OCI-LY7 (cell line): Measurements from ENCODE around the gene SPATA3. TPM values are rescaled to one million over a fixed set of nuclear protein-coding genes. Genes with fewer than 3 reads are reported as not detected.

Experiments
- BruUV-seq: library from RNA; stranded (reverse); fragments of 400-500 nt; replicated peaks from 2 replicates; lab custom pipeline; 2021; lab: Mats Ljungman, UMichigan
- CTCF ChIA-PET: fragments of 300-600 bp; sonication (Branson Sonifier 250); formaldehyde crosslinking; loops from one replicate; lab custom pipeline; 2022; ENCODE audit warnings: antibody characterized with exemption; ENCODE audit not compliant: unreplicated experiment; lab: Charles Lee
- POLR2A ChIA-PET: fragments of 300-600 bp; sonication (Branson Sonifier 250); formaldehyde crosslinking; loops from one replicate; lab custom pipeline; 2022; ENCODE audit warnings: antibody characterized with exemption; lab: Charles Lee
- DNase-seq: peaks from one replicate; pipeline ENCODE4 v3.0.0-alpha.2; 2015; ENCODE audit warnings: low spot score
- H2AFZ ChIP-seq: fragments of 200-600 bp; sonication (generic), shearing (Covaris generic); 2 replicates; pipeline ENCODE4 v1.6.1; 2014; ENCODE audit warnings: mild to moderate bottlenecking, antibody characterized with exemption, low read length, moderate library complexity
- H3K27ac ChIP-seq: fragments of 200-600 bp; sonication (generic); 2 replicates; pipeline ENCODE4 v1.5.1; 2014; ENCODE audit warnings: mixed run types, low read depth, mild to moderate bottlenecking, moderate library complexity, low read length, inconsistent platforms; ENCODE audit not compliant: poor library complexity, severe bottlenecking
- H3K36me3 ChIP-seq: fragments of 200-600 bp; sonication (generic); 2 replicates; pipeline ENCODE4 v1.6.1; 2014; ENCODE audit warnings: mild to moderate bottlenecking, antibody characterized with exemption, low read length, moderate library complexity, mixed read lengths; ENCODE audit not compliant: insufficient read depth
- H3K4me1 ChIP-seq: fragments of 200-600 bp; sonication (generic); 2 replicates; pipeline ENCODE4 v1.5.1; 2014; ENCODE audit warnings: mild to moderate bottlenecking, low read length; ENCODE audit not compliant: insufficient read depth, poor library complexity, severe bottlenecking
- H3K4me2 ChIP-seq: fragments of 200-600 bp; sonication (generic); 2 replicates; pipeline ENCODE4 v1.6.1; 2014; ENCODE audit warnings: mild to moderate bottlenecking, low read length
- H3K4me3 ChIP-seq: fragments of 200-600 bp; sonication (generic); 2 replicates; pipeline ENCODE4 v1.5.1; 2014; ENCODE audit warnings: mild to moderate bottlenecking, low read depth, low read length; ENCODE audit not compliant: poor library complexity, severe bottlenecking
- H3K79me2 ChIP-seq: fragments of 200-600 bp; sonication (generic); 2 replicates; pipeline ENCODE4 v1.6.1; 2016; ENCODE audit warnings: low read depth, mild to moderate bottlenecking, low read length, moderate library complexity, mixed read lengths; ENCODE audit not compliant: insufficient read depth
- H3K9me2 ChIP-seq: fragments of 200-600 bp; sonication (generic); 2 replicates; pipeline ENCODE4 v1.6.1; 2016; ENCODE audit warnings: mild to moderate bottlenecking, low read length, mixed read lengths; ENCODE audit not compliant: insufficient read depth
- H3K9me3 ChIP-seq: fragments of 200-600 bp; sonication (generic); 2 replicates; pipeline ENCODE4 v1.6.1; 2014; ENCODE audit warnings: mild to moderate bottlenecking, mixed run types, low read length, mixed read lengths
- H4K20me1 ChIP-seq: fragments of 200-600 bp; sonication (generic); 2 replicates; pipeline ENCODE4 v1.6.1; 2014; ENCODE audit warnings: mild to moderate bottlenecking, antibody characterized with exemption, low read length, moderate library complexity, mixed read lengths; ENCODE audit not compliant: insufficient read depth
- EZH2phosphoT487 ChIP-seq: fragments of 200-600 bp; sonication (generic); IDR thresholded peaks from 2 replicates; pipeline ENCODE4 v1.6.1; 2018; ENCODE audit warnings: low read depth, borderline replicate concordance, mild to moderate bottlenecking, mixed run types, antibody characterized with exemption, low read length, moderate library complexity, mixed read lengths
- intact Hi-C: fragments of 100-400 bp; cut with micrococcal nuclease; formaldehyde crosslinking; loops from one replicate; pipeline ENCODE4 v1.10.0; 2022; ENCODE audit not compliant: unreplicated experiment
- total RNA-seq, 2 experiments: library from RNA; depleted of rRNA in 1 of 2; stranded (reverse); fragments of >200 nt in 1 of 2; shearing (Covaris generic) in 1 of 2; gene quantifications; 2 replicates each; pipeline ENCODE4 v1.2.3, GENCODE V29; 2014 to 2022
- TF ChIP-seq, protein P1 (sequence below): fragments of 200-600 bp; sonication (generic); conservative IDR thresholded peaks from 2 replicates; pipeline ENCODE4 v1.5.1; 2014; ENCODE audit warnings: mild to moderate bottlenecking, antibody characterized with exemption, low read length, moderate library complexity, mixed read lengths

The SPATA3 gene
- total RNA-seq, 2 experiments from 2014 or later, result not detected

DNA sequence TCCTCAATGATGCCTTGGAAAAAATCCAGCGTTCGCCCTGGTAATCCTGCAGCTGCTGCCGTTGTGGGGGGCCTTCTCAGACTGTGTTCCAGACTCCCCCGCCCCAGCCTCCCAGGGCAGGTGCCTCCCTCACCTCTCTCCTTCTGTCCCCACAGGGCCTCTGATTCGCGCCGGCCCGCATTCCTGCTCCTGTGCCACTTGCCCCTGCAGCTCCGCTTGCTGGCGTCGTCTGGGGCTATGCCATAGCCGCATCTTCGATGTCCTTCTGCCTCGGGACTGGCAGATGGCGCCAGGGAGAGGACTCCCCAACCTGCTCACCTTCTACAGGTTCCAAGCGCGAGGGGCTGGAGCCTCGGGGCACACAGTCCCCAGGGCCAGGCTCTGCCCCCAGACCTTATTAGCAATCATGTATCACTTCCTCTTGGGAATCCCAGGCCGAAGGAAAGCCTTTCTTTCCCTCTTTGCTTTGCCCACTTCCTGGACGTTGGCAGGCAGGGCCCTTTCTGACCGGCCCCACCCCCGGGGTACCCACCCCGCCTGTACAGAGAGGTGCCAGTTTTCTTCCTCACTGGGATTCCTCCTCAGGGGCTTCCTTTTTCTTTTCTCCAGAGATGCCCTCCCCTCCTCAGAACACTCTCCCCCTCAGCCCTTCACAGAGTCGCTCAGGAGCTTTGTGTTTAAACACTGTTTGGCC, 4.4 kb downstream of the SPATA3 start:
- H3K4me2 ChIP-seq, result no peak overlapping the region
- H3K9me2 ChIP-seq, result no peaks in the 10 kb centered on the region
- intact Hi-C loops, result no loop called here
- DNase-seq, result no peak
- TF ChIP-seq, protein P1, sequence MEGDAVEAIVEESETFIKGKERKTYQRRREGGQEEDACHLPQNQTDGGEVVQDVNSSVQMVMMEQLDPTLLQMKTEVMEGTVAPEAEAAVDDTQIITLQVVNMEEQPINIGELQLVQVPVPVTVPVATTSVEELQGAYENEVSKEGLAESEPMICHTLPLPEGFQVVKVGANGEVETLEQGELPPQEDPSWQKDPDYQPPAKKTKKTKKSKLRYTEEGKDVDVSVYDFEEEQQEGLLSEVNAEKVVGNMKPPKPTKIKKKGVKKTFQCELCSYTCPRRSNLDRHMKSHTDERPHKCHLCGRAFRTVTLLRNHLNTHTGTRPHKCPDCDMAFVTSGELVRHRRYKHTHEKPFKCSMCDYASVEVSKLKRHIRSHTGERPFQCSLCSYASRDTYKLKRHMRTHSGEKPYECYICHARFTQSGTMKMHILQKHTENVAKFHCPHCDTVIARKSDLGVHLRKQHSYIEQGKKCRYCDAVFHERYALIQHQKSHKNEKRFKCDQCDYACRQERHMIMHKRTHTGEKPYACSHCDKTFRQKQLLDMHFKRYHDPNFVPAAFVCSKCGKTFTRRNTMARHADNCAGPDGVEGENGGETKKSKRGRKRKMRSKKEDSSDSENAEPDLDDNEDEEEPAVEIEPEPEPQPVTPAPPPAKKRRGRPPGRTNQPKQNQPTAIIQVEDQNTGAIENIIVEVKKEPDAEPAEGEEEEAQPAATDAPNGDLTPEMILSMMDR, result no peak
- no peak for TF ChIP-seq EZH2phosphoT487
- no peaks in the 10 kb centered on the region for H3K36me3 ChIP-seq
- H3K9me3 ChIP-seq, result no peaks in the 10 kb centered on the region
- no peaks in the 10 kb centered on the region for H4K20me1 ChIP-seq
- no peaks in the 10 kb centered on the region for H3K79me2 ChIP-seq
- H3K4me1 ChIP-seq, result no peaks in the 10 kb centered on the region
- CTCF ChIA-PET, result no interaction called here
- no TSS peak for BruUV-seq
- no peak overlapping the region for H2AFZ ChIP-seq
- POLR2A ChIA-PET, result no interaction called here
- H3K4me3 ChIP-seq, result no peak overlapping the region
- no peak overlapping the region for H3K27ac ChIP-seq

DNA sequence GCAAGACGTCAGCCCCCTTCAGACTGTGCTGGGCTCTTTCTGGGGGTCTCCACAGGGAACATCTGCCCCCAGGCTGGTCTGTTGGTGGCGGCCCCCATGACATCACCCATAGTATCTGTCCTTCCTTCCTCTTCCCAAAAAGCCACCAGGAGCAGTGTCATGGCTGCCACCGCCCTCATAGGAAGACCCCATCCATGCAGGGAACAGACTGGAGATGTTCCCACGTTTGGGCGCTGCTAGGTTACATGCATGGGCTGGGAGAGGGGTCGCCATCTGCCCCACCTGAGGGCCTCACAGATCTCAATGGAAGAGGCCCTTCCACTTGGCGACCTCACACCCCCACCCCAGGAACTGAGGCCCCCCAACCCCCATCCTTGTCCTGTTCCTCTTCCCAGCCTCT, 5.1 kb downstream of the SPATA3 start:
- CTCF ChIA-PET, result no interaction called here
- Histone ChIP-seq H3K4me1 (no peaks in the 10 kb centered on the region), H4K20me1 (no peaks in the 10 kb centered on the region), H2AFZ (no peak overlapping the region), H3K4me2 (no peak overlapping the region), H3K9me3 (no peaks in the 10 kb centered on the region), H3K36me3 (no peaks in the 10 kb centered on the region), H3K4me3 (no peak overlapping the region), H3K9me2 (no peaks in the 10 kb centered on the region), H3K79me2 (no peaks in the 10 kb centered on the region), H3K27ac (no peak overlapping the region)
- TF ChIP-seq, protein P1, result no peak
- TF ChIP-seq EZH2phosphoT487, result no peak
- intact Hi-C loops, result no loop called here
- no TSS peak for BruUV-seq
- POLR2A ChIA-PET, result interaction anchor here (0.8 kb wide), 1 partner anchor 552 kb away, joined by 3 read pairs; no protein-coding TSS in a partner anchor
- DNase-seq, result no peak

DNA sequence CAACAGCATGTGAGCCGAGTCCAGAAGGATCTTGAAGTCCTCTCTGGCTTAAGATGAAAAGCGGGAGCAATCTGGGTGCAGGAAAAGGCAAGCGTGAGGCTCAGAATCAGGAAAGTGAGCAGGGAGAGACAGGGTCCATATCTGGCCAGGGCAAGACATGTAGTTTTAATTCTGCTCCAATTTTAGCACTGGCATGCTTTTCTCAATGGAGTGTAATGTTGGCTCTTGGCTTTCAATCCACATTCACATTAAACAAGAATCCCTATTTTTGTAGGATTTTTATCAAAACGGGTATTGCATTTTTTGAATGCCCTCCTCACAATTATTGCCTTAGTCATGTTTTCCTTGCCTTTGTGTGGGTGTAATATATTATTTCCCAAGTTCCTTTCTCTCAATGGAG, 6.0 kb downstream of the SPATA3 start:
- CTCF ChIA-PET, result no interaction called here
- BruUV-seq, result no TSS peak
- no peak for DNase-seq

More for the DNA sequence above, 6.0 kb downstream of the SPATA3 start:
- H4K20me1 ChIP-seq, result no peaks in the 10 kb centered on the region
- H3K9me3 ChIP-seq, result no peaks in the 10 kb centered on the region
- intact Hi-C loops, result no loop called here
- no peaks in the 10 kb centered on the region for H3K79me2 ChIP-seq
- H3K4me3 ChIP-seq, result no peak overlapping the region
- no peaks in the 10 kb centered on the region for H3K36me3 ChIP-seq
- no peaks in the 10 kb centered on the region for H3K9me2 ChIP-seq
- H3K4me1 ChIP-seq, result no peaks in the 10 kb centered on the region
- H3K4me2 ChIP-seq, result no peak overlapping the region
- TF ChIP-seq EZH2phosphoT487, result no peak
- TF ChIP-seq, protein P1, result no peak
- POLR2A ChIA-PET, result interaction anchor here (0.8 kb wide), 1 partner anchor 551 kb away, joined by 3 read pairs; no protein-coding TSS in a partner anchor
- H2AFZ ChIP-seq, result no peak overlapping the region
- no peak overlapping the region for H3K27ac ChIP-seq
